OCI-LY1 (cell line): ENCODE data around the gene CLNS1A.

Experiments
- H2AFZ ChIP-seq: fragments of 200-600 bp; sonication (generic), shearing (Covaris generic); 2 replicates; pipeline ENCODE4 v1.6.0; 2014; ENCODE audit warnings: antibody characterized with exemption, mild to moderate bottlenecking, low read length
- H3F3A ChIP-seq: fragments of 200-600 bp; sonication (generic), shearing (Covaris generic); 2 replicates; pipeline ENCODE4 v1.6.0; 2014; ENCODE audit warnings: mild to moderate bottlenecking, antibody characterized with exemption, low read length, moderate library complexity; ENCODE audit not compliant: insufficient read depth
- H3K27ac ChIP-seq: fragments of 200-600 bp; sonication (generic); 2 replicates; pipeline ENCODE4 v1.5.1; 2014; ENCODE audit warnings: low read length, mixed run types, mild to moderate bottlenecking, low read depth; ENCODE audit not compliant: poor library complexity, severe bottlenecking
- H3K27me3 ChIP-seq: fragments of 200-600 bp; sonication (generic); 2 replicates; pipeline ENCODE4 v1.6.0; 2014; ENCODE audit warnings: antibody characterized with exemption, mild to moderate bottlenecking, low read length, moderate library complexity; ENCODE audit not compliant: insufficient read depth
- H3K36me3 ChIP-seq: fragments of 200-600 bp; sonication (generic); 2 replicates; pipeline ENCODE4 v1.6.1; 2014; ENCODE audit warnings: mild to moderate bottlenecking, antibody characterized with exemption, low read length, moderate library complexity, mixed read lengths; ENCODE audit not compliant: insufficient read depth
- H3K4me1 ChIP-seq: fragments of 200-600 bp; sonication (generic); 2 replicates; pipeline ENCODE4 v1.5.1; 2014; ENCODE audit warnings: mild to moderate bottlenecking, low read length, moderate library complexity; ENCODE audit not compliant: insufficient read depth, severe bottlenecking
- H3K4me2 ChIP-seq: fragments of 200-600 bp; sonication (generic), shearing (Covaris generic); 2 replicates; pipeline ENCODE4 v1.6.1; 2014; ENCODE audit warnings: low read length
- H3K4me3 ChIP-seq: fragments of 200-600 bp; sonication (generic); 2 replicates; pipeline ENCODE4 v1.5.1; 2014; ENCODE audit warnings: low read length, low read depth, mild to moderate bottlenecking, mixed read lengths; ENCODE audit not compliant: poor library complexity, severe bottlenecking
- H3K79me2 ChIP-seq: fragments of 200-600 bp; shearing (Covaris generic); 2 replicates; pipeline ENCODE4 v1.6.1; 2016; ENCODE audit warnings: mixed run types, low read length, mixed read lengths; ENCODE audit not compliant: insufficient read depth
- H3K9ac ChIP-seq: fragments of 200-600 bp; sonication (generic), shearing (Covaris generic); 2 replicates; pipeline ENCODE4 v1.6.1; 2014; ENCODE audit warnings: mild to moderate bottlenecking, low read length, mixed read lengths
- H3K9me2 ChIP-seq: fragments of 200-600 bp; sonication (generic), shearing (Covaris generic); 2 replicates; pipeline ENCODE4 v1.6.1; 2014; ENCODE audit warnings: low read depth, mild to moderate bottlenecking, low read length, mixed read lengths
- H3K9me3 ChIP-seq: fragments of 200-600 bp; shearing (Covaris generic); 2 replicates; pipeline ENCODE4 v1.6.1; 2014; ENCODE audit warnings: low read length, mixed read lengths
- H4K20me1 ChIP-seq: fragments of 200-600 bp; sonication (generic), shearing (Covaris generic); 2 replicates; pipeline ENCODE4 v1.6.0; 2016; ENCODE audit warnings: mild to moderate bottlenecking, low read length; ENCODE audit not compliant: insufficient read depth
- CTCF ChIP-seq: fragments of 200-600 bp; sonication (generic), shearing (Covaris generic); IDR thresholded peaks from 2 replicates; pipeline ENCODE4 v1.5.1; 2017; ENCODE audit warnings: mild to moderate bottlenecking, antibody characterized with exemption, low read length, moderate library complexity, mixed read lengths
- EZH2 ChIP-seq: fragments of 200-600 bp; sonication (generic), shearing (Covaris generic); IDR thresholded peaks from 2 replicates; pipeline ENCODE4 v1.8.0; 2017; ENCODE audit warnings: borderline replicate concordance, mixed run types, mild to moderate bottlenecking, antibody characterized with exemption, low read length, moderate library complexity, mixed read lengths

The CLNS1A gene

GRCh38 chr11:77637345-77638165 is at the start of gene CLNS1A:
TSS of gene CLNS1A (minus strand) at chr11:77637794. CDS start at chr11:77637714, 80 bp downstream.
- Histone ChIP-seq H3K9ac (peak within 1 kb of the TSS; percentile 85), H3K79me2 (peaks cover 44% of the 10 kb centered on the region), H2AFZ (peak within 1 kb of the TSS; percentile 36), H3K4me2 (peak within 1 kb of the TSS; percentile 86), H3K27me3 (no peaks in the 10 kb centered on the region), H4K20me1 (no peaks in the 10 kb centered on the region), H3K9me2 (no peaks in the 10 kb centered on the region), H3K27ac (peak within 1 kb of the TSS; percentile 48), H3K4me1 (peaks cover 19% of the 10 kb centered on the region), H3F3A (no peaks in the 10 kb centered on the region), H3K4me3 (peak within 1 kb of the TSS; percentile 87), H3K9me3 (no peaks in the 10 kb centered on the region), H3K36me3 (peaks cover 22% of the 10 kb centered on the region)
- TF ChIP-seq CTCF (no peak), EZH2 (no peak)

GRCh38 chr11:77687088-77687487 is 49.5 kb upstream of the CLNS1A start:
- H3F3A ChIP-seq: no peaks in the 10 kb centered on the region
- no peak overlapping the region for H3K9ac ChIP-seq
- H2AFZ ChIP-seq: no peak overlapping the region
- H3K9me3 ChIP-seq: no peaks in the 10 kb centered on the region
- no peak for TF ChIP-seq CTCF
- TF ChIP-seq EZH2: no peak
- H3K79me2 ChIP-seq: no peaks in the 10 kb centered on the region
- H3K4me2 ChIP-seq: no peak overlapping the region
- H3K27ac ChIP-seq: no peak overlapping the region
- H4K20me1 ChIP-seq: no peaks in the 10 kb centered on the region
- H3K36me3 ChIP-seq: peaks cover 77% of the 10 kb centered on the region
- no peaks in the 10 kb centered on the region for H3K4me1 ChIP-seq
- no peaks in the 10 kb centered on the region for H3K27me3 ChIP-seq
- no peaks in the 10 kb centered on the region for H3K9me2 ChIP-seq
- no peak overlapping the region for H3K4me3 ChIP-seq

GRCh38 chr11:77677138-77677537 is 39.5 kb upstream of the CLNS1A start:
- TF ChIP-seq CTCF (no peak), EZH2 (no peak)
- H3F3A ChIP-seq: no peaks in the 10 kb centered on the region
- no peak overlapping the region for H3K4me3 ChIP-seq
- no peaks in the 10 kb centered on the region for H3K27me3 ChIP-seq
- H3K9me3 ChIP-seq: no peaks in the 10 kb centered on the region
- no peak overlapping the region for H3K9ac ChIP-seq
- no peak overlapping the region for H2AFZ ChIP-seq
- no peaks in the 10 kb centered on the region for H3K79me2 ChIP-seq
- no peaks in the 10 kb centered on the region for H4K20me1 ChIP-seq
- H3K36me3 ChIP-seq: peaks cover 75% of the 10 kb centered on the region
- no peaks in the 10 kb centered on the region for H3K9me2 ChIP-seq
- no peaks in the 10 kb centered on the region for H3K4me1 ChIP-seq
- H3K27ac ChIP-seq: no peak overlapping the region
- H3K4me2 ChIP-seq: no peak overlapping the region
